WTC11 (cell line): ENCODE results near the gene IFRD2. TPM values are rescaled to one million over a fixed set of nuclear protein-coding genes. Genes with fewer than 3 reads are reported as not detected.

ENCODE experiments used
- ATAC-seq: fragments of 200-7000 bp; cut with Tn5 transposase; 2 replicates; pipeline ENCODE4 v1.10.0; 2021; ENCODE audit warnings: mild to moderate bottlenecking, moderate library complexity
- CTCF ChIA-PET: fragments of 300-600 bp; sonication (Branson Sonifier 250); formaldehyde crosslinking; loops from one replicate; lab custom pipeline; 2021; ENCODE audit warnings: antibody characterized with exemption; lab: Charles Lee
- POLR2A ChIA-PET: fragments of 350-600 bp; sonication (Branson Sonifier 250); formaldehyde crosslinking; loops from one replicate; lab custom pipeline; 2021; ENCODE audit warnings: antibody characterized with exemption; lab: Charles Lee
- DNase-seq: peaks from one replicate; pipeline ENCODE4 v3.0.0; 2021; ENCODE audit warnings: low spot score
- H3K27ac Mint-ChIP-seq: 2 replicates; pipeline ENCODE4 v1.8.0; 2021; ENCODE audit warnings: mixed read lengths
- H3K27me3 Mint-ChIP-seq: 2 replicates; pipeline ENCODE4 v1.8.0; 2021; ENCODE audit warnings: low read depth, mild to moderate bottlenecking, moderate library complexity, mixed read lengths
- H3K36me3 Mint-ChIP-seq: 2 replicates; pipeline ENCODE4 v1.8.0; 2021; ENCODE audit warnings: mixed read lengths
- H3K4me1 Mint-ChIP-seq: 2 replicates; pipeline ENCODE4 v1.8.0; 2022; ENCODE audit warnings: mixed read lengths
- H3K4me3 Mint-ChIP-seq: 2 replicates; pipeline ENCODE4 v1.8.0; 2021; ENCODE audit warnings: mild to moderate bottlenecking, moderate library complexity, mixed read lengths
- H3K9me3 Mint-ChIP-seq: 2 replicates; pipeline ENCODE4 v1.8.0; 2021; ENCODE audit warnings: mixed read lengths
- AFF4 ChIP-seq: sonication (generic); formaldehyde crosslinking; IDR thresholded peaks from 2 replicates; pipeline ENCODE4 v1.8.1; 2023; ENCODE audit warnings: mild to moderate bottlenecking, missing genetic modification reagents, borderline replicate concordance
- ATF2 ChIP-seq: sonication (generic); formaldehyde crosslinking; IDR thresholded peaks from 2 replicates; pipeline ENCODE4 v1.8.1; 2022; ENCODE audit warnings: low read depth, missing genetic modification reagents, borderline replicate concordance
- E2F5 ChIP-seq: sonication (generic); formaldehyde crosslinking; IDR thresholded peaks from 2 replicates; pipeline ENCODE4 v1.8.1; 2022; ENCODE audit warnings: mild to moderate bottlenecking, moderate library complexity, missing genetic modification reagents
- EMX1 ChIP-seq: fragments of 250-450 bp; sonication (Bioruptor Pico); IDR thresholded peaks from 2 replicates; pipeline ENCODE4 v1.8.0; 2021; ENCODE audit warnings: mild to moderate bottlenecking
- ERG ChIP-seq: fragments of 250-450 bp; sonication (Bioruptor Pico); IDR thresholded peaks from 2 replicates; pipeline ENCODE4 v1.8.0; 2021; ENCODE audit warnings: mild to moderate bottlenecking
- IRF2 ChIP-seq: sonication (generic); formaldehyde crosslinking; IDR thresholded peaks from 2 replicates; pipeline ENCODE4 v1.8.0; 2022; ENCODE audit warnings: low read depth, missing genetic modification reagents, borderline replicate concordance
- MAX ChIP-seq: sonication (generic); formaldehyde crosslinking; IDR thresholded peaks from 2 replicates; pipeline ENCODE4 v1.8.0; 2022; ENCODE audit warnings: mild to moderate bottlenecking, missing genetic modification reagents
- MLX ChIP-seq: sonication (generic); formaldehyde crosslinking; IDR thresholded peaks from 2 replicates; pipeline ENCODE4 v1.8.1; 2023; ENCODE audit warnings: mild to moderate bottlenecking, missing genetic modification reagents, moderate library complexity
- PREB ChIP-seq: sonication (generic); formaldehyde crosslinking; IDR thresholded peaks from 2 replicates; pipeline ENCODE4 v1.8.1; 2022; ENCODE audit warnings: mild to moderate bottlenecking, missing genetic modification reagents, moderate library complexity, borderline replicate concordance
- PRRX2 ChIP-seq: fragments of 250-450 bp; sonication (Bioruptor Pico); IDR thresholded peaks from 2 replicates; pipeline ENCODE4 v1.8.0; 2021; ENCODE audit warnings: mild to moderate bottlenecking
- TEAD4 ChIP-seq: sonication (generic); formaldehyde crosslinking; IDR thresholded peaks from 2 replicates; pipeline ENCODE4 v1.8.0; 2022; ENCODE audit warnings: mild to moderate bottlenecking, missing genetic modification reagents
- TP53 ChIP-seq: sonication (generic); formaldehyde crosslinking; IDR thresholded peaks from 2 replicates; pipeline ENCODE4 v1.8.1; 2023; ENCODE audit warnings: mild to moderate bottlenecking, missing genetic modification reagents
- ZNF263 ChIP-seq: sonication (generic); formaldehyde crosslinking; IDR thresholded peaks from 2 replicates; pipeline ENCODE4 v1.8.1; 2022; ENCODE audit warnings: low read depth, mild to moderate bottlenecking, moderate library complexity, missing genetic modification reagents
- ZNF281 ChIP-seq: sonication (generic); formaldehyde crosslinking; IDR thresholded peaks from 2 replicates; pipeline ENCODE4 v1.8.0; 2023; ENCODE audit warnings: mild to moderate bottlenecking, missing genetic modification reagents
- ZNF671 ChIP-seq: fragments of 250-450 bp; sonication (Bioruptor Pico); IDR thresholded peaks from 2 replicates; pipeline ENCODE4 v1.8.0; 2021; ENCODE audit warnings: mild to moderate bottlenecking
- total RNA-seq: library from RNA; stranded (reverse); gene quantifications from 3 replicates; pipeline ENCODE4 v1.2.3, GENCODE V29; 2021

IFRD2 gene
- total RNA-seq, 1 experiment from 2014 or later, result 92.0 TPM

- TF ChIP-seq ZNF671 (no peak), TP53 (no peak), MLX (CRISPR knock-in tag) (no peak), ATF2 (CRISPR knock-in tag) (no peak), ERG (no peak), ZNF281 (CRISPR knock-in tag) (no peak)
These were observed 26.2 kb downstream of the IFRD2 start (continued) for GRCh38 chr3:50266017-50266416.

GRCh38 chr3:50265571-50265970 lies 26.7 kb downstream of the IFRD2 start:
- no peak overlapping the region for H3K4me3 Mint-ChIP-seq
- peaks cover 50% of the 10 kb centered on the region for H3K4me1 Mint-ChIP-seq

More at GRCh38 chr3:50265571-50265970, 26.7 kb downstream of the IFRD2 start:
- H3K36me3 Mint-ChIP-seq, result no peaks in the 10 kb centered on the region
- no peaks in the 10 kb centered on the region for H3K9me3 Mint-ChIP-seq
- no peak overlapping the region for H3K27ac Mint-ChIP-seq
- CTCF ChIA-PET, result interaction anchor here (1.0 to 4.4 kb wide), 8 partner anchors 10 to 72 kb away, joined by 6 to 73 read pairs (median 14); partner anchors contain the start of gene GNAT1
- POLR2A ChIA-PET, result no interaction called here
- DNase-seq (no peak), ATAC-seq (no peak)
- H3K27me3 Mint-ChIP-seq, result no peaks in the 10 kb centered on the region; the same call in 1 of the 2 replicates
- TF ChIP-seq AFF4 (CRISPR knock-in tag) (no peak), ZNF263 (CRISPR knock-in tag) (no peak), EMX1 (no peak), TEAD4 (CRISPR knock-in tag) (no peak), MAX (CRISPR knock-in tag) (no peak), PREB (CRISPR knock-in tag) (no peak), IRF2 (no peak), PRRX2 (no peak), E2F5 (CRISPR knock-in tag) (no peak), MLX (CRISPR knock-in tag) (no peak)
